ENCODE measurements around the gene EFNA1.

GRCh38 chr1:155126556-155127104, 1.0 kb upstream of the EFNA1 start:
- no peak for TF ChIP-seq CTCF (IDR thresholded peaks at IDR 0.05)
- TF ChIP-seq POLR2A (IDR thresholded peaks at IDR 0.05) = no peak
